GM23338 (cell line): ENCODE data around the gene SPIRE1. TPM values are rescaled to one million over a fixed set of nuclear protein-coding genes. Genes with fewer than 3 reads are reported as not detected.

Experiments used
- ATAC-seq: fragments of 200-7000 bp; cut with Tn5 transposase; 3 replicates; pipeline ENCODE4 v1.9.1; 2020
- DNase-seq: peaks from one replicate; pipeline ENCODE4 v3.0.0-alpha.2; 2015; ENCODE audit warnings: low spot score
- H2AFZ ChIP-seq: fragments of 200-600 bp; sonication (generic); 2 replicates; pipeline ENCODE4 v1.8.0; 2016; ENCODE audit warnings: antibody characterized with exemption, mild to moderate bottlenecking, moderate library complexity
- H3F3A ChIP-seq: fragments of 200-600 bp; sonication (generic); replicated peaks from 2 replicates; pipeline ENCODE4 v1.8.0; 2017; ENCODE audit warnings: antibody characterized with exemption, mixed run types, low read depth
- H3K27ac ChIP-seq: fragments of 200-600 bp; sonication (generic); 2 replicates; pipeline ENCODE4 v1.6.1; 2016; ENCODE audit warnings: low read depth
- H3K27me3 ChIP-seq: fragments of 200-600 bp; sonication (generic); 2 replicates; pipeline ENCODE4 v1.8.0; 2016; ENCODE audit warnings: mild to moderate bottlenecking, mixed run types, moderate library complexity; ENCODE audit not compliant: insufficient read depth
- H3K36me3 ChIP-seq: fragments of 200-600 bp; sonication (generic); 2 replicates; pipeline ENCODE4 v1.8.0; 2016; ENCODE audit warnings: mild to moderate bottlenecking; ENCODE audit not compliant: insufficient read depth
- H3K4me1 ChIP-seq: fragments of 200-600 bp; sonication (generic); 2 replicates; pipeline ENCODE4 v1.8.0; 2016; ENCODE audit warnings: mild to moderate bottlenecking, moderate library complexity; ENCODE audit not compliant: insufficient read depth
- H3K4me2 ChIP-seq: fragments of 200-600 bp; sonication (generic); 2 replicates; pipeline ENCODE4 v1.7.1; 2017; ENCODE audit warnings: mixed run types
- H3K4me3 ChIP-seq: fragments of 200-600 bp; sonication (generic); 2 replicates; pipeline ENCODE4 v1.6.1; 2016; ENCODE audit warnings: mixed run types
- H3K79me2 ChIP-seq: fragments of 200-600 bp; sonication (generic); replicated peaks from 2 replicates; pipeline ENCODE4 v1.8.0; 2017; ENCODE audit warnings: mild to moderate bottlenecking; ENCODE audit not compliant: insufficient read depth
- H3K9me2 ChIP-seq: fragments of 200-600 bp; sonication (generic); 2 replicates; pipeline ENCODE4 v1.8.0; 2017; ENCODE audit not compliant: insufficient read depth
- H4K20me1 ChIP-seq: fragments of 200-600 bp; sonication (generic); replicated peaks from 2 replicates; pipeline ENCODE4 v1.8.0; 2017; ENCODE audit warnings: mild to moderate bottlenecking; ENCODE audit not compliant: insufficient read depth
- H3K27ac Mint-ChIP-seq: 2 replicates; pipeline ENCODE4 v1.8.0; 2020; ENCODE audit warnings: inconsistent platforms, mild to moderate bottlenecking, moderate library complexity, mixed read lengths
- H3K27me3 Mint-ChIP-seq: 3 replicates; pipeline ENCODE4 v1.8.0; 2022; ENCODE audit warnings: low read depth, mild to moderate bottlenecking, moderate library complexity, mixed read lengths, inconsistent platforms; ENCODE audit not compliant: insufficient read depth, poor library complexity
- H3K36me3 Mint-ChIP-seq: 3 replicates; pipeline ENCODE4 v1.8.0; 2021; ENCODE audit warnings: low read depth, mild to moderate bottlenecking, inconsistent platforms, moderate library complexity, mixed read lengths
- H3K4me1 Mint-ChIP-seq: 3 replicates; pipeline ENCODE4 v1.8.0; 2020; ENCODE audit warnings: mild to moderate bottlenecking, inconsistent platforms, mixed read lengths
- H3K4me3 Mint-ChIP-seq: 3 replicates; pipeline ENCODE4 v1.8.0; 2021; ENCODE audit warnings: moderate library complexity, mild to moderate bottlenecking, inconsistent platforms, mixed read lengths
- H3K9me3 Mint-ChIP-seq: 3 replicates; pipeline ENCODE4 v1.8.0; 2020; ENCODE audit warnings: moderate library complexity, mild to moderate bottlenecking, inconsistent platforms, mixed read lengths
- CREB1 ChIP-seq: fragments of 250-450 bp; sonication (Bioruptor Pico); IDR thresholded peaks from 2 replicates; pipeline ENCODE4 v1.5.0; 2020; ENCODE audit warnings: low read depth, mild to moderate bottlenecking, moderate library complexity
- ETS1 ChIP-seq: IDR thresholded peaks from 2 replicates; pipeline ENCODE4 v1.6.1; 2016; ENCODE audit warnings: antibody characterized with exemption
- EZH2 ChIP-seq: fragments of 200-600 bp; sonication (generic); IDR thresholded peaks from one replicate; pipeline ENCODE4 v1.8.0; 2017; ENCODE audit warnings: antibody characterized with exemption, mild to moderate bottlenecking, low read depth; ENCODE audit not compliant: unreplicated experiment
- EZH2phosphoT487 ChIP-seq: fragments of 200-600 bp; sonication (generic); IDR thresholded peaks from one replicate; pipeline ENCODE4 v1.8.1; 2018; ENCODE audit warnings: antibody characterized with exemption; ENCODE audit not compliant: unreplicated experiment
- JUNB ChIP-seq: IDR thresholded peaks from one replicate; pipeline ENCODE4 v1.6.1; 2016; ENCODE audit warnings: antibody characterized with exemption; ENCODE audit not compliant: unreplicated experiment
- NANOG ChIP-seq: IDR thresholded peaks from 2 replicates; pipeline ENCODE4 v1.6.1; 2016; ENCODE audit warnings: antibody characterized with exemption, borderline replicate concordance
- POLR2AphosphoS5 ChIP-seq: IDR thresholded peaks from 2 replicates; pipeline ENCODE4 v1.6.1; 2016; ENCODE audit warnings: antibody characterized with exemption, low read depth
- REST ChIP-seq: IDR thresholded peaks from one replicate; pipeline ENCODE4 v1.6.1; 2018; ENCODE audit warnings: antibody characterized with exemption; ENCODE audit not compliant: unreplicated experiment
- ZNF114 ChIP-seq: fragments of 250-450 bp; sonication (Bioruptor Pico); IDR thresholded peaks from 2 replicates; pipeline ENCODE4 v1.5.0; 2020; ENCODE audit warnings: mild to moderate bottlenecking, moderate library complexity
- ZNF331 ChIP-seq: fragments of 250-450 bp; sonication (Bioruptor Pico); IDR thresholded peaks from 2 replicates; pipeline ENCODE4 v1.5.0; 2020; ENCODE audit warnings: low read depth, mild to moderate bottlenecking, moderate library complexity
- polyA plus RNA-seq: library from polyadenylated mRNA; unstranded; fragments of >200 nt; fragmentation: Nextera tagmentation; extraction: Ambion mirVana; gene quantifications from 2 replicates; pipeline ENCODE4 v1.2.1, GENCODE V29; 2016
- total RNA-seq: library from RNA; depleted of rRNA; stranded (reverse); fragments of >200 nt; shearing (Covaris generic); gene quantifications from 2 replicates; pipeline ENCODE4 v1.2.3, GENCODE V29; 2014

Gene SPIRE1
- total and polyA plus RNA-seq, 2 experiments from 2014 or later: 2.9 to 15.5 TPM

- Mint-ChIP-seq H3K27ac (no peak overlapping the region), H3K9me3 (no peaks in the 10 kb centered on the region; the same call in 2 of the 3 replicates), H3K27me3 (peaks cover 2% of the 10 kb centered on the region), H3K4me3 (no peak overlapping the region), H3K4me1 (no peaks in the 10 kb centered on the region), H3K36me3 (no peaks in the 10 kb centered on the region)
- no peaks in the 10 kb centered on the region for H3K36me3 ChIP-seq
- no peaks in the 10 kb centered on the region for H3K9me2 ChIP-seq
- H3K4me3 ChIP-seq: no peak overlapping the region
- no peaks in the 10 kb centered on the region; the same call in 1 of the 2 replicates for H4K20me1 ChIP-seq
- TF ChIP-seq EZH2: no peak
- no peak for TF ChIP-seq JUNB
- no peak for TF ChIP-seq ZNF114 (CRISPR knock-in tag)
- TF ChIP-seq CREB1: no peak
- no peak for TF ChIP-seq REST
- H3K4me1 ChIP-seq: no peaks in the 10 kb centered on the region
- ATAC-seq (no peak), DNase-seq (no peak)
- H3K79me2 ChIP-seq: no peaks in the 10 kb centered on the region
- no peaks in the 10 kb centered on the region for H3F3A ChIP-seq
- no peak overlapping the region for H3K27ac ChIP-seq
- no peaks in the 10 kb centered on the region for H3K27me3 ChIP-seq
- no peak overlapping the region for H2AFZ ChIP-seq
- H3K4me2 ChIP-seq: no peak overlapping the region
These were observed 80.1 kb downstream of the SPIRE1 start for GRCh38 chr18:12577848-12578247.

GRCh38 chr18:12574494-12575185 lies 83.3 kb downstream of the SPIRE1 start:
- Histone ChIP-seq H3K4me2 (no peak overlapping the region), H4K20me1 (no peaks in the 10 kb centered on the region; the same call in 1 of the 2 replicates), H3K36me3 (no peaks in the 10 kb centered on the region), H3K27me3 (no peaks in the 10 kb centered on the region), H3K27ac (no peak overlapping the region), H3K79me2 (no peaks in the 10 kb centered on the region), H3K9me2 (no peaks in the 10 kb centered on the region), H3F3A (no peaks in the 10 kb centered on the region), H3K4me1 (no peaks in the 10 kb centered on the region), H3K4me3 (no peak overlapping the region), H2AFZ (no peak overlapping the region)
- Mint-ChIP-seq H3K27me3 (peaks cover 4% of the 10 kb centered on the region), H3K4me1 (no peaks in the 10 kb centered on the region), H3K9me3 (no peaks in the 10 kb centered on the region; the same call in 2 of the 3 replicates), H3K27ac (peak overlapping the region; percentile 18; the same call in 1 of the 2 replicates), H3K36me3 (no peaks in the 10 kb centered on the region), H3K4me3 (no peak overlapping the region)
- ATAC-seq (no peak), DNase-seq (no peak)
- no peak for TF ChIP-seq JUNB
- TF ChIP-seq ZNF331 (CRISPR knock-in tag): no peak
- no peak for TF ChIP-seq NANOG
- no peak for TF ChIP-seq REST
- no peak for TF ChIP-seq EZH2
- no peak for TF ChIP-seq EZH2phosphoT487
- TF ChIP-seq CREB1: no peak
- TF ChIP-seq ETS1: no peak
- no peak for TF ChIP-seq ZNF114 (CRISPR knock-in tag)
- no peak for TF ChIP-seq POLR2AphosphoS5
